MG63 (cell line): ENCODE measurements around the gene KLHL29. TPM values are rescaled to one million over a fixed set of nuclear protein-coding genes. Genes with fewer than 3 reads are reported as not detected.
A peak's percentile ranks its signal among the peaks of the same experiment; 100 is the strongest.

Experiments
- DNase-seq: peaks from one replicate; pipeline ENCODE4 v3.0.0-alpha.2; 2020
- H3K27me3 ChIP-seq: fragments of 250-450 bp; sonication (Bioruptor Pico); 2 replicates; pipeline ENCODE4 v1.5.1; 2020; ENCODE audit warnings: mild to moderate bottlenecking, moderate library complexity
- H3K36me3 ChIP-seq: fragments of 250-450 bp; sonication (Bioruptor Pico); 2 replicates; pipeline ENCODE4 v1.5.1; 2020; ENCODE audit warnings: mild to moderate bottlenecking, moderate library complexity
- H3K4me3 ChIP-seq: fragments of 250-450 bp; sonication (Bioruptor Pico); 2 replicates; pipeline ENCODE4 v1.5.1; 2020; ENCODE audit warnings: mild to moderate bottlenecking, moderate library complexity
- H3K9me3 ChIP-seq: fragments of 250-450 bp; sonication (Bioruptor Pico); 2 replicates; pipeline ENCODE4 v1.5.1; 2020; ENCODE audit warnings: mild to moderate bottlenecking, moderate library complexity
- total RNA-seq: library from RNA; depleted of rRNA; stranded (reverse); fragments of >200 nt; shearing (Covaris generic); gene quantifications from 2 replicates; pipeline ENCODE4 v1.2.3, GENCODE V29; 2014; ENCODE audit warnings: low replicate concordance

The KLHL29 gene
- total RNA-seq, 1 experiment from 2014 or later = 1.5 TPM

GRCh38 chr2:23360571-23361125 lies 24.3 kb upstream of the KLHL29 start:
- Histone ChIP-seq H3K36me3 (no peaks in the 10 kb centered on the region), H3K27me3 (no peaks in the 10 kb centered on the region), H3K9me3 (no peaks in the 10 kb centered on the region), H3K4me3 (no peak overlapping the region)
- DNase-seq = no peak

GRCh38 chr2:23361152-23361551 lies 23.8 kb upstream of the KLHL29 start:
- H3K36me3 ChIP-seq = no peaks in the 10 kb centered on the region
- no peak for DNase-seq

GRCh38 chr2:23363268-23363667 lies 21.7 kb upstream of the KLHL29 start:
- no peak overlapping the region for H3K4me3 ChIP-seq

More at GRCh38 chr2:23361152-23361551, 23.8 kb upstream of the KLHL29 start:
- no peaks in the 10 kb centered on the region for H3K27me3 ChIP-seq
- no peaks in the 10 kb centered on the region for H3K9me3 ChIP-seq
- H3K4me3 ChIP-seq = no peak overlapping the region

GRCh38 chr2:23363831-23364230 lies 21.1 kb upstream of the KLHL29 start:
- DNase-seq = no peak
- Histone ChIP-seq H3K27me3 (no peaks in the 10 kb centered on the region), H3K36me3 (no peaks in the 10 kb centered on the region), H3K9me3 (no peaks in the 10 kb centered on the region), H3K4me3 (no peak overlapping the region)

More at GRCh38 chr2:23363268-23363667, 21.7 kb upstream of the KLHL29 start:
- H3K9me3 ChIP-seq = no peaks in the 10 kb centered on the region
- no peak for DNase-seq
- no peaks in the 10 kb centered on the region for H3K36me3 ChIP-seq
- H3K27me3 ChIP-seq = no peaks in the 10 kb centered on the region

GRCh38 chr2:23366720-23367119 lies 18.3 kb upstream of the KLHL29 start:
- Histone ChIP-seq H3K9me3 (no peaks in the 10 kb centered on the region), H3K27me3 (no peaks in the 10 kb centered on the region), H3K36me3 (no peaks in the 10 kb centered on the region), H3K4me3 (no peak overlapping the region)
- no peak for DNase-seq

- Histone ChIP-seq H3K9me3 (no peaks in the 10 kb centered on the region), H3K27me3 (no peaks in the 10 kb centered on the region), H3K4me3 (no peak overlapping the region), H3K36me3 (no peaks in the 10 kb centered on the region)
- no peak for DNase-seq
Measured at GRCh38 chr2:23367760-23368159, 17.2 kb upstream of the KLHL29 start.

- Histone ChIP-seq H3K9me3 (no peaks in the 10 kb centered on the region), H3K4me3 (no peak overlapping the region), H3K36me3 (no peaks in the 10 kb centered on the region), H3K27me3 (no peaks in the 10 kb centered on the region)
- no peak for DNase-seq
Measured at GRCh38 chr2:23373666-23374065, 11.3 kb upstream of the KLHL29 start.

- H3K4me3 ChIP-seq = no peak overlapping the region
- no peaks in the 10 kb centered on the region for H3K27me3 ChIP-seq
- no peaks in the 10 kb centered on the region for H3K36me3 ChIP-seq
- DNase-seq = no peak
- H3K9me3 ChIP-seq = no peaks in the 10 kb centered on the region
Measured at GRCh38 chr2:23375448-23375847, 9.5 kb upstream of the KLHL29 start.

- no peak for DNase-seq
- Histone ChIP-seq H3K36me3 (no peaks in the 10 kb centered on the region), H3K4me3 (no peak overlapping the region), H3K27me3 (no peaks in the 10 kb centered on the region), H3K9me3 (no peaks in the 10 kb centered on the region)
Measured at GRCh38 chr2:23376075-23376474, 8.9 kb upstream of the KLHL29 start.

- DNase-seq = no peak
- Histone ChIP-seq H3K9me3 (no peaks in the 10 kb centered on the region), H3K36me3 (no peaks in the 10 kb centered on the region)
Measured at GRCh38 chr2:23376972-23377371, 8.0 kb upstream of the KLHL29 start.

GRCh38 chr2:23377771-23378170 lies 7.2 kb upstream of the KLHL29 start:
- Histone ChIP-seq H3K27me3 (no peaks in the 10 kb centered on the region), H3K36me3 (no peaks in the 10 kb centered on the region), H3K4me3 (no peak overlapping the region), H3K9me3 (no peaks in the 10 kb centered on the region)
- DNase-seq = peak; percentile 30

More at GRCh38 chr2:23376972-23377371, 8.0 kb upstream of the KLHL29 start:
- H3K27me3 ChIP-seq = no peaks in the 10 kb centered on the region
- no peak overlapping the region for H3K4me3 ChIP-seq

- Histone ChIP-seq H3K9me3 (no peaks in the 10 kb centered on the region), H3K4me3 (no peak overlapping the region), H3K27me3 (no peaks in the 10 kb centered on the region), H3K36me3 (no peaks in the 10 kb centered on the region)
- DNase-seq = no peak
Measured at GRCh38 chr2:23378496-23378895, 6.5 kb upstream of the KLHL29 start.

GRCh38 chr2:23379220-23379695 lies 5.7 kb upstream of the KLHL29 start:
- no peaks in the 10 kb centered on the region for H3K9me3 ChIP-seq
- no peaks in the 10 kb centered on the region for H3K36me3 ChIP-seq
- DNase-seq = no peak
- no peaks in the 10 kb centered on the region for H3K27me3 ChIP-seq
- H3K4me3 ChIP-seq = no peak overlapping the region

GRCh38 chr2:23380562-23381065 lies 4.4 kb upstream of the KLHL29 start:
- H3K9me3 ChIP-seq = no peaks in the 10 kb centered on the region
- H3K36me3 ChIP-seq = no peaks in the 10 kb centered on the region
- peak; percentile 32 for DNase-seq
- H3K4me3 ChIP-seq = no peak overlapping the region
- no peaks in the 10 kb centered on the region for H3K27me3 ChIP-seq

- Histone ChIP-seq H3K4me3 (no peak overlapping the region), H3K9me3 (no peaks in the 10 kb centered on the region), H3K27me3 (no peaks in the 10 kb centered on the region), H3K36me3 (no peaks in the 10 kb centered on the region)
- peak; percentile 77 for DNase-seq
Measured at GRCh38 chr2:23381084-23381483, 3.9 kb upstream of the KLHL29 start.

- Histone ChIP-seq H3K4me3 (no peak overlapping the region), H3K9me3 (no peaks in the 10 kb centered on the region), H3K27me3 (no peaks in the 10 kb centered on the region), H3K36me3 (no peaks in the 10 kb centered on the region)
- DNase-seq = no peak
Measured at GRCh38 chr2:23381485-23381884, 3.5 kb upstream of the KLHL29 start.

GRCh38 chr2:23383100-23383499 lies 1.9 kb upstream of the KLHL29 start:
- H3K36me3 ChIP-seq = no peaks in the 10 kb centered on the region
- H3K9me3 ChIP-seq = no peaks in the 10 kb centered on the region
- no peak for DNase-seq
- no peaks in the 10 kb centered on the region for H3K27me3 ChIP-seq
- no peak overlapping the region for H3K4me3 ChIP-seq

GRCh38 chr2:23385351-23385747 lies 370 bp downstream of the KLHL29 start:
- H3K27me3 ChIP-seq = no peaks in the 10 kb centered on the region
- H3K36me3 ChIP-seq = no peaks in the 10 kb centered on the region
- DNase-seq = peak; percentile 55
- no peaks in the 10 kb centered on the region for H3K9me3 ChIP-seq
- H3K4me3 ChIP-seq = peak overlapping the region; percentile 59
